MCF 10A (cell line): ENCODE measurements around the gene DNAH10. TPM values are rescaled to one million over a fixed set of nuclear protein-coding genes. Genes with fewer than 3 reads are reported as not detected.

Experiments
- BruUV-seq: library from RNA; stranded (reverse); fragments of 400-500 nt; replicated peaks from 2 replicates; lab custom pipeline; 2021; lab: Mats Ljungman, UMichigan
- CTCF ChIA-PET: fragments of 300-600 bp; sonication (Branson Sonifier 250); formaldehyde crosslinking; extraction: SDS; loops from one replicate; lab custom pipeline; 2021; ENCODE audit warnings: antibody characterized with exemption, inconsistent platforms; lab: Yijun Ruan, JAX
- POLR2A ChIA-PET: fragments of 300-600, 350-650 bp; sonication (Branson Sonifier 250); formaldehyde crosslinking; extraction: SDS; loops from one replicate; lab custom pipeline; 2020; ENCODE audit warnings: antibody characterized with exemption, inconsistent platforms; lab: Yijun Ruan, JAX
- DNase-seq: peaks from one replicate; pipeline ENCODE4 v3.0.0-alpha.2; 2018; ENCODE audit not compliant: unreplicated experiment
- H3K27ac Mint-ChIP-seq: one replicate; pipeline ENCODE4 v1.8.0; 2022; ENCODE audit warnings: mild to moderate bottlenecking, low read depth, mixed read lengths; ENCODE audit not compliant: unreplicated experiment
- H3K27me3 Mint-ChIP-seq: one replicate; pipeline ENCODE4 v1.8.0; 2022; ENCODE audit warnings: mixed read lengths; ENCODE audit not compliant: insufficient read depth, unreplicated experiment
- H3K36me3 Mint-ChIP-seq: one replicate; pipeline ENCODE4 v1.8.0; 2022; ENCODE audit warnings: mild to moderate bottlenecking, moderate library complexity, mixed read lengths; ENCODE audit not compliant: insufficient read depth, unreplicated experiment
- H3K4me1 Mint-ChIP-seq: one replicate; pipeline ENCODE4 v1.8.0; 2022; ENCODE audit warnings: mixed read lengths; ENCODE audit not compliant: insufficient read depth, unreplicated experiment
- H3K4me3 Mint-ChIP-seq: one replicate; pipeline ENCODE4 v1.8.0; 2022; ENCODE audit warnings: mild to moderate bottlenecking, moderate library complexity, mixed read lengths; ENCODE audit not compliant: unreplicated experiment
- H3K9me3 Mint-ChIP-seq: one replicate; pipeline ENCODE4 v1.8.0; 2022; ENCODE audit warnings: mixed read lengths; ENCODE audit not compliant: unreplicated experiment
- CTCF ChIP-seq: fragments of 200-600 bp; IDR thresholded peaks from one replicate; pipeline ENCODE4 v1.8.0; 2022; ENCODE audit warnings: antibody characterized with exemption, mild to moderate bottlenecking; ENCODE audit not compliant: unreplicated experiment
- intact Hi-C: fragments of 100-400 bp; cut with micrococcal nuclease; formaldehyde crosslinking; loops from 2 replicates; pipeline ENCODE4 v1.14.1; 2022
- total RNA-seq: library from RNA; stranded (reverse); gene quantifications from 2 replicates; pipeline ENCODE4 v1.2.3, GENCODE V29; 2022

DNAH10 gene
- total RNA-seq, 1 experiment from 2014 or later, result 0.21 TPM

- Mint-ChIP-seq H3K4me3 (no peak overlapping the region), H3K36me3 (no peaks in the 10 kb centered on the region), H3K9me3 (no peaks in the 10 kb centered on the region), H3K27ac (no peak overlapping the region), H3K4me1 (peaks cover 6% of the 10 kb centered on the region), H3K27me3 (peaks cover 39% of the 10 kb centered on the region)
- BruUV-seq, result no TSS peak
- intact Hi-C loops, result no loop called here
- CTCF ChIA-PET, result no interaction called here
- POLR2A ChIA-PET, result no interaction called here
- no peak for TF ChIP-seq CTCF
- no peak for DNase-seq
Observed at GRCh38 chr12:123923038-123923437, 160.9 kb downstream of the DNAH10 start.

- DNase-seq, result no peak
- Mint-ChIP-seq H3K9me3 (no peaks in the 10 kb centered on the region), H3K36me3 (no peaks in the 10 kb centered on the region), H3K4me3 (no peak overlapping the region), H3K27ac (no peak overlapping the region), H3K27me3 (peaks cover 39% of the 10 kb centered on the region), H3K4me1 (peaks cover 6% of the 10 kb centered on the region)
- CTCF ChIA-PET, result no interaction called here
- intact Hi-C loops, result no loop called here
- no TSS peak for BruUV-seq
- TF ChIP-seq CTCF, result no peak
- POLR2A ChIA-PET, result no interaction called here
Observed at GRCh38 chr12:123923927-123924326, 161.8 kb downstream of the DNAH10 start.

DNA sequence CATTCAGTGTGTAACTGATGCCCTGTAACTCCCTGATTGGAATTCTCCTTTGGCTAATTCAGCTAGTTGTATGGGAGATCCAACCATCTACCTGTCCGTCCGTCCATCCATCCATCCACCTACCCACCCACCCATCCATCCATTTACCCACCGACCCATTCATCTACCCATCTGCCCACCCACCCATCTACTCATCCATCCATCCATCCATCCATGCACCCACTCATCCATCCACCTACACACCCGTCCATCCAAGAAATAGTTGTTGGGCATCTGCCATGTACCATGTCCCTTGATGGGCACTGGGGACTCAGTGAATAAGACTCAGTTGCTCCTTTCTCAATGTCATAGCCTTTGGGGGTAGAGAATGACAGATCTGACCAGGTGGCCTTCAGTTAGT, 162.4 kb downstream of the DNAH10 start:
- CTCF ChIA-PET, result no interaction called here
- TF ChIP-seq CTCF, result no peak
- no TSS peak for BruUV-seq
- H3K36me3 Mint-ChIP-seq, result no peaks in the 10 kb centered on the region
- POLR2A ChIA-PET, result no interaction called here
- DNase-seq, result no peak
- peaks cover 3% of the 10 kb centered on the region for H3K4me1 Mint-ChIP-seq
- H3K4me3 Mint-ChIP-seq, result no peak overlapping the region
- intact Hi-C loops, result no loop called here
- no peaks in the 10 kb centered on the region for H3K9me3 Mint-ChIP-seq
- H3K27me3 Mint-ChIP-seq, result peaks cover 33% of the 10 kb centered on the region
- no peak overlapping the region for H3K27ac Mint-ChIP-seq

- BruUV-seq, result no TSS peak
- CTCF ChIA-PET, result interaction anchor here (0.5 to 0.7 kb wide), 3 partner anchors 14 to 388 kb away, joined by 3 read pairs; no protein-coding TSS in a partner anchor
- no peaks in the 10 kb centered on the region for H3K9me3 Mint-ChIP-seq
- POLR2A ChIA-PET, result no interaction called here
- no peaks in the 10 kb centered on the region for H3K36me3 Mint-ChIP-seq
- DNase-seq, result no peak
- H3K27ac Mint-ChIP-seq, result no peak overlapping the region
- intact Hi-C loops, result no loop called here
- H3K4me1 Mint-ChIP-seq, result no peaks in the 10 kb centered on the region
- TF ChIP-seq CTCF, result no peak
- peaks cover 21% of the 10 kb centered on the region for H3K27me3 Mint-ChIP-seq
- H3K4me3 Mint-ChIP-seq, result no peak overlapping the region
Observed at GRCh38 chr12:123928274-123928865, 166.3 kb downstream of the DNAH10 start.
